NCI-H748 treated with DMSO at 0.1 percent for 48 hours (cell line): ENCODE data around the gene TLN1.

Source experiments
- DNase-seq: peaks from one replicate; lab custom pipeline; 2025; lab: John Stamatoyannopoulos, UW

Gene TLN1

GRCh38 chr9:35703906-35704672 is 27.9 kb downstream of the TLN1 start:
- no peak for DNase-seq

- no peak for DNase-seq
These were observed 29.3 kb downstream of the TLN1 start for GRCh38 chr9:35702696-35703095.

DNA sequence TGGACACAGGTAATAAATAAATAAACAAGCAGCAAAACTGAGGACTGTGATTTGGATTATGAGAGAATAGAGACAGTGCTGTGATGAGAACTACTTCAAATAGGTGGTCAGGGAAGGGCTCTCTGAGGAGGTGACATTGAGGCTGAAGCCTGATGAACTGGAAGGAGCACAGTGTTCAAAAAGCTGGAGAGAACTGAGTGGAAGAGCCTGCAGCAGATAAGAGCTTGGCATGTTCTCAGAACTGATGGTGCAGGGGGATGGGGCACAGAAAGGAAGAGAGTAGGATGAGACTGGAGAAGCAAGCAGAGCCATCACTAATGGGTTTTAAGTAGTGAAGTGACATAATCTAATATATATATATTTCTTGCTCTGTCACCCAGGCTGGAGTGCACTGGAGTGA is 31.1 kb downstream of the TLN1 start:
- DNase-seq = no peak

- DNase-seq = no peak
These were observed 32.0 kb downstream of the TLN1 start for GRCh38 chr9:35700031-35700430.

DNA sequence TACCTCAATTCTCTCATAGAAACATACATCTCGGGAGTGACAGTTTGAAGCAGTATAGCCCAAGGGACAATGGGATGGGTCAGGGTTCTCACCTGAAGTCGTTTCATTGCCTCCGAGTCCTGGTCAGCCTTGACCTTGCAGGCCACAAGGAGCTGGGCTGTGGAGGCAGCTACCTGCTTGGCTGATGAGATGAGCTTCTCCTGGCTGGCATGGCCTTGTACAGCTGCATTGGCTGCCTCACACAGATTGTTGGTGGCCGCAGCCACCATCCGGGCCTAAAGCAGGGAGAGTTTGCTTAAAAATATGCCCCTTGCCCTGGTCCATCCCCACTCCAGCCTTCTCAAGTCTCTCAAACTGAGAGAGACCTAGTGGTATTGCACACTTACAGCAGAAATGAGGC is 33.8 kb downstream of the TLN1 start:
- DNase-seq = no peak

DNA sequence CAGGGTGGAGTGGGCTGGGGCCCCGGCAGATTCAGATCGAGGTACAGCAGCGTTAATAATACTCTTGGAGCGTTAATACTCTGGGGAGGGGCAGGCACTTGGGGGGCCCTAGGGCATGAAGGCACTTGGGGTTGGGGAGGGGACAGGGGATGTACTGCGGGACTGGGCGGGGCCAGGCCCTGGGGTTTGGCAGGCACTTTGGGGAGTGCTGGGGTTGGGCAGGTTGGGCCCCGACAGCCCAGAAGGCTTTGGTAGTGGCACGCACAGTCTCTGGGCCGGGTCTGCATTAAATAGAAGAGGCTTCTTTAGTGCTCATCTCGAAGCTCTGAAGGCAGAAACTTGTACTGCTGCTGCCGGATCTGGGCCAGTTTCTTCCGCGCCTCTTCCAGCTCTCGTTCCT is 34.5 kb downstream of the TLN1 start:
- no peak for DNase-seq

DNA sequence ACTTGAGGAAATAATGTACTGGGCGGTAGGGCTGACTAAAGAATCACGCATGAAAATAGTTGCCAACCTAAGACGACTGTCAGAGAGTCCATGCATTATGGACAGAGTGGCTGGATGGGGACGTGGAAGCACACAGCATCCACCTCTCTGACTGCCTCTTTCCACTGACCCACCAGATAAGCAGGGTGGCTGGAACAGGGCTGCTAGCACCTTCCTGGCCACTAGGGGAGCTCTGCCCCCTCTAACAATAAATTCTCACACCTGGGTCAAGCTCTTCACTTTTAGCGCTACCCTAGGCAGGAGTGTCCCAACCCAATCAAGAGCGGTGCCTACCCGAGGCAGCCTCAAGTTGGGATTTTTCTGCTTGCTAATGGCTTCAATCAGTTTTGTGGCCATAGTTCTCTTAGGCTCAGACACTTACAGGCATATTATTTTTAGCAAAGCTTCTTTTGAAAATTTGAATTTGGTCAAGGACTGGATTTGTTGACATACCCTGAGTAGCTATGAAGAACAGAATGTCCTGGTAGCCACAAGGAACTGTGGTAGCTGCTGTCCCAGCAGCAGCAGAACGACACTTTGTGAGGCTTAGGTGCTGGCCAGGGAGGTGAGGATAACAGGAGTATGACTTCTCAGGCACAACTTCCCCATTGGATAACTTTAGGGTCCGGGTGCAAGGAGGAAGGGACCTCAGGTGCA is 35.3 kb downstream of the TLN1 start:
- DNase-seq = peak; percentile 20

DNA sequence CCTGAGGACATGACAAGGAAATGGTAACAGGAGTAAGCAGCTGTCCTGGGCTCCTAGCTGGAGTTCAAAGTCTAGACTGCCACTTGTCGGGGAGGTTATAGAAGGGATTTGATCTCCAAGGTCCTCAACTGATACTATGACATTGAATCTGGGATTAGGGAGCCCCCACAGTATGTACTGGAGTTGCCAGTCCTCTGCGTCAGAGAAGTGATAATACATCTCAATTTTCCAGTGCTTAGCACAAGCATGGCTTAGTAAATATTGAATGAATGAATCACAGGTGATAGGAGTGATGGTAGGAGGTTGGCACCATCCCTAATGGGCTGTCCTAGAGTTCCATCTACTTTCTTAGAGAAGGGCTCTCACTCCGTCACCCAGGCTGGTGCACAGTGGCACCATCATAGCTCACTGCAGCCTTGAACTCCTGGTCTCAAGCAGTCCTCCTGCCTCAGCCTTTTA is 36.0 kb downstream of the TLN1 start:
- DNase-seq = no peak

GRCh38 chr9:35691757-35692301 is 40.2 kb downstream of the TLN1 start:
- no peak for DNase-seq

GRCh38 chr9:35691334-35691650 is 40.7 kb downstream of the TLN1 start:
- no peak for DNase-seq

GRCh38 chr9:35690614-35691333 is 41.2 kb downstream of the TLN1 start:
- no peak for DNase-seq

DNA sequence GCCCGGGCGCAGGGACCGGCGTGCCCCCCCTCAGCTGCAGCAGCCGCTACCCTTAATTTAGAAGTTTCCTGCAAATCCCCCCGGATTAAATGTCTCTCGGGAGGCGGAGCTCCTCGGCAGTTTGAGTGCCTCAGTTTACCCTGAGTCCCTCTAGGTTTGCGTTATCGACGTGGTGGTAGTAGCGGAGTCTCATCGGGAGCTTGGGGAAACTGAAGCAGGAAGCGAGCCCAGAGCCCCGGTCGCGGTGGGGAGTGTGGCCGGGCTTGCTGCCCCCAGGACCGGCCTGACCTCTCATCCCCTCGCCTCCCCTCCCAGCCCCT is 41.7 kb downstream of the TLN1 start:
- DNase-seq = no peak

DNA sequence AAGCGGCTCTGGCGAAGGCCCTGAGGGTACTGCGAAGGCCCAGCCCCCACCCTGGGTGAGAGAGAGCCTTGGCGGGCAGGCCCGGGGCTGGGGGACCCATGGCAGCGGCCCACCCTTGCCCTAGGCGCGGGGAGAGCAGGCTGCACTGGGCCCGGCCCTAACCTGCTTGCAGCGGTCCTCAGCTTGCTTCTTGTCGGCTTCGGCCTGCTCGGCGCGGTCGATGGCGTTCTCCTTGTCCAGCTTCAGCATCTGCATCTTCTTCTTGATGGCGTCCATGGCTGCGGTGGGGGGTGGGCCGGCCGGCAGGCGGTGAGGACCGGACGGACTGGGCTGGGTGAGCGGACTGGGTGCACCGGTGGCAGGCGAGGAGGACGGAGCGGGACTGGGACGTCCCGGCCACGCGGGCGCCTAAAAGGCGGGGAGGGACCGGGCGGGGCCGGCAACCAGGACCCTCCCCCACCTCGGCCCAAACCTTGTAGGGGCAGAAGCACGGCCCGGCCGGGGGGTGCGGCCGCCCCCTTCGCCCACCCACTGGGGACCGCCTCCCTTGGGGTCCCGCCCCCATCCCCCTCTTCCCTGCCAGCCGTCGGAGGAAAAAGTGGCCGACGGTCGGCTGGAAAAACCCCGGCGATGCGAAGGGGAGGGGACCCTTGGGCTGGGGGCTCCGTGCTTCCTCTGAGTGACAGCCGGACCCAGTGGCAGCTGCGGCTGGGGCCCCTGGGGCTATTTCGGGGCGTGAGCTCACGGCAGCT is 42.3 kb downstream of the TLN1 start, which contains the start of gene TPM2:
Gene TPM2, minus strand, starts transcription at position 384 of the 752 bp plus-strand sequence. Its CDS starts 108 bp downstream, at position 276.
- no peak for DNase-seq

GRCh38 chr9:35688558-35689541 is 43.1 kb downstream of the TLN1 start:
- DNase-seq = no peak

DNA sequence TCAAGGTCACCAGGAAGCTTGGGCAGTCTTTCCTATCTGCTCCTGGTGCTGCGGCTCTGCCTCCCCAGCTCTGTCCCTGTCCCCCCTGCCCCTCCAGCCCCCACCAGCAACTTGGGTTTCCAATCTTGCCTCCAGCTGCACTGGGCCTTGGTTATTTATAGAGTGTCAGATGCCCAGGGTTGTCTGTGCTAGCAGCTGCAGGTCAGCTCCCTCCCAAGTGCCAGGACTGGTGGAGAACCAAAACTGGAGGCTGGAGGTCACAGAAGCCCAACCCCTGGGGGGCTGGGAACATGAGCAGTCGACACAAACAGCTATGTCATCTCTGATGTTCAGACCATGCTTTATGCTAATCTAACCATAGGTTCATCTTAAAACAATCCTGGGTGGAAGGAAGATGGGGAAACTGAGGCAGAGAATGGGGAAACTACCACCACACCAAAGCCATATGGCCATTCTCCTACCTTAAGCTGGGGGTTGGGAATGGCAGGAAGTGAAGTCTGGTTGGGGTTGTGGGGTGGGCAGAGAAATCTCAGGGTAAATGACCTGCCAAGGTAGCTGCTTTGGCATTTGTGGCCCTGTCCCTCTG is 43.9 kb downstream of the TLN1 start:
- no peak for DNase-seq

DNA sequence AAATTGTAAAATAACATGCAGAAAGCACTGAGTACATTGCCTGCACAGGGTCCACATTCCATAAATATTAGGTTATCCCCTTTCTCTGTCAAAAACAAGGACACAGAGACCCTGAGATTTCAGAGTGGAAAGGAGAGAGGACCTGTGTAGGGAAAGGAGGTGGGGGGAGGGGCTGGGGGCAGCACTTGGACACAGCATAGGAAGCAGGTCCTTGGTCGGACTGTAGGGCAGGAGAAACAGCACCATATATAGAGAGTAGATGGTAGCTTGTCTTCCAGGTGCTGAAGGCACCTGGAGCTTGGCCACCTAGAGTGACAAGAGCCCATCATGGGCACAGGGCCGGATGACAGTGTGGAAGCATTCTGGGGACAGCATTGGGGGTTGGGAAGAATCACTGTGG is 44.7 kb downstream of the TLN1 start:
- no peak for DNase-seq

DNA sequence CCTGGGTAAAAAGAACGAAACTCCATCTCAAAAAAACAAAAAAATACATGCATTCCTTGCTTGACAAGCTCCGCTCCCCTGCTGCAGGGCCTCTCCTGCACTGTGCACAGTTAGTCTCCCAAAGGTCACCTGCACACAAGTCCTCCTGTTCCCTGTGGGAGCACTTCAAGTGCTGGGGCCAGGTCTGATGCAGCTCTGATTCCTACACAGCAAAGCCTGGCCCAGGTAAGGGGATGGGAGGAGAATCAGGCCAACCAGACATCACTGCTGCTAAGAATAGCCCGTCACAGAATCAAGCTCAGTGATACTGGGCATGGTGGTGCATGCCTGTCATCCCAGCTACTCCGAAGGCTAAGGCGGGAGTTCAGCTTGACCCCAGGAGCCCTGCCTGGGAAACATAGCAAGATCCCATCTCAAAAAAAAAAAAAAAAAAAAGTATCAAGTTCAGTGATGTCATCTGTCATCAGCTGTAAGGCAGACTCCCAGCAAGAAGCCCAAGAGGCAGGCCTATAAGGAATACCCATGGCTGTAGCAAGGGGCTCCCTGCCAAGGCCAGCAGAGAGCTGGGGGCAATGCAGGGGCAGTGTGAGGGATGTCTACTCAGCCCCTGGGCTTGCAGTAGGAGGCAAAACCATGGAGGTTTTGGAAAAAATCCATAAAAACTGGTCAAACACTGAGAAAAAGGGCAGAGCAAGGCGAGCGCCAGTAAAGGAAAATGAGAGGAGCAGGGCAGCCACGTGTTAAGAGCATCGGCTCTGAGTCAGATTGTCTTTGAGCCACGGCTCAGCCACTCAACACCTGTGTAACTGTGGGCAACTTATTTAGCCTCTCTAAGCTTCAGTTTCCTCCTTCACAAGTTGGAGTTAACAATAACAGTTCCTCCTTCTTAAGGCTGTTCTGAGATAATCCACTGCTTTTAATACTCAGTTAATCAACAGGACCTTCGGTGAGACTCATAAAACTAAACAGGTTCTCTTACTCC is 45.5 kb downstream of the TLN1 start:
- DNase-seq = no peak

- DNase-seq = no peak
These were observed 46.5 kb downstream of the TLN1 start for GRCh38 chr9:35685506-35685905.

- DNase-seq = no peak
These were observed 47.1 kb downstream of the TLN1 start for GRCh38 chr9:35684921-35685320.
